ENCODE measurements around the gene IFT74. TPM values are rescaled to one million over a fixed set of nuclear protein-coding genes. Genes with fewer than 3 reads are reported as not detected.
A peak's percentile ranks its signal among the peaks of the same experiment; 100 is the strongest.

IFT74 gene
- total and polyA plus RNA-seq, 9 of the 15 experiments (the other 6 are each of a cell fraction or from before 2014, with no cell fraction given) = 6.1 to 13.2 (median 9.3) TPM

DNA sequence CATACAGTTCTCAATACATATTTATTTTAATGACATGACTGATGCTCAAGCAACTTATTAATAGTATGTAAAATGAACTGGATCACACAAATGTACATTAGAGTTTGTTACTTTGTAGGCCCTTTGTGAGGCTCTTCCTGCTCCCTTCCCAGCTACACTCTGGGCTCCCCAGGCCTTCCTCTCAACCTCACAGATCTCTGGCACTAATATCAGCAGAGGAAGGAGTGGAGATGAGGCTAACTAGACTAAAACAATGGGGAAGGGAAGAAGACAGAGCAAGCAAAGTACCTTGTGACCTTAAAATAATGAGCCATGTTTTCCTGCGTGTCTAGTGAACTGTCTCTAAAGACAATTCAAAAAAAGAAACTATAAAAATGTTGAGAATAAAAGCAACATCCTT is 122.5 kb downstream of the IFT74 start (continued):
- TF ChIP-seq, protein P1, sequence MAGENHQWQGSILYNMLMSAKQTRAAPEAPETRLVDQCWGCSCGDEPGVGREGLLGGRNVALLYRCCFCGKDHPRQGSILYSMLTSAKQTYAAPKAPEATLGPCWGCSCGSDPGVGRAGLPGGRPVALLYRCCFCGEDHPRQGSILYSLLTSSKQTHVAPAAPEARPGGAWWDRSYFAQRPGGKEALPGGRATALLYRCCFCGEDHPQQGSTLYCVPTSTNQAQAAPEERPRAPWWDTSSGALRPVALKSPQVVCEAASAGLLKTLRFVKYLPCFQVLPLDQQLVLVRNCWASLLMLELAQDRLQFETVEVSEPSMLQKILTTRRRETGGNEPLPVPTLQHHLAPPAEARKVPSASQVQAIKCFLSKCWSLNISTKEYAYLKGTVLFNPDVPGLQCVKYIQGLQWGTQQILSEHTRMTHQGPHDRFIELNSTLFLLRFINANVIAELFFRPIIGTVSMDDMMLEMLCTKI (IDR thresholded peaks at IDR 0.05; ENCODE audit: partially characterized antibody) = no peak
- TF ChIP-seq, protein P2, sequence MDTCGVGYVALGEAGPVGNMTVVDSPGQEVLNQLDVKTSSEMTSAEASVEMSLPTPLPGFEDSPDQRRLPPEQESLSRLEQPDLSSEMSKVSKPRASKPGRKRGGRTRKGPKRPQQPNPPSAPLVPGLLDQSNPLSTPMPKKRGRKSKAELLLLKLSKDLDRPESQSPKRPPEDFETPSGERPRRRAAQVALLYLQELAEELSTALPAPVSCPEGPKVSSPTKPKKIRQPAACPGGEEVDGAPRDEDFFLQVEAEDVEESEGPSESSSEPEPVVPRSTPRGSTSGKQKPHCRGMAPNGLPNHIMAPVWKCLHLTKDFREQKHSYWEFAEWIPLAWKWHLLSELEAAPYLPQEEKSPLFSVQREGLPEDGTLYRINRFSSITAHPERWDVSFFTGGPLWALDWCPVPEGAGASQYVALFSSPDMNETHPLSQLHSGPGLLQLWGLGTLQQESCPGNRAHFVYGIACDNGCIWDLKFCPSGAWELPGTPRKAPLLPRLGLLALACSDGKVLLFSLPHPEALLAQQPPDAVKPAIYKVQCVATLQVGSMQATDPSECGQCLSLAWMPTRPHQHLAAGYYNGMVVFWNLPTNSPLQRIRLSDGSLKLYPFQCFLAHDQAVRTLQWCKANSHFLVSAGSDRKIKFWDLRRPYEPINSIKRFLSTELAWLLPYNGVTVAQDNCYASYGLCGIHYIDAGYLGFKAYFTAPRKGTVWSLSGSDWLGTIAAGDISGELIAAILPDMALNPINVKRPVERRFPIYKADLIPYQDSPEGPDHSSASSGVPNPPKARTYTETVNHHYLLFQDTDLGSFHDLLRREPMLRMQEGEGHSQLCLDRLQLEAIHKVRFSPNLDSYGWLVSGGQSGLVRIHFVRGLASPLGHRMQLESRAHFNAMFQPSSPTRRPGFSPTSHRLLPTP (IDR thresholded peaks at IDR 0.05; ENCODE audit: borderline replicate concordance, extremely low read depth, insufficient read length) = no peak
- no peak for TF ChIP-seq ZNF146 (CRISPR knock-in tag; IDR thresholded peaks at IDR 0.05; ENCODE audit: unreplicated experiment)
- TF ChIP-seq FOS (IDR thresholded peaks at IDR 0.05; ENCODE audit: extremely low read depth, insufficient read length) = no peak
- no peak for TF ChIP-seq ZNF24 (IDR thresholded peaks at IDR 0.05)
- no peak for TF ChIP-seq PHF8 (IDR thresholded peaks at IDR 0.05; ENCODE audit: borderline replicate concordance, low read length)

DNA sequence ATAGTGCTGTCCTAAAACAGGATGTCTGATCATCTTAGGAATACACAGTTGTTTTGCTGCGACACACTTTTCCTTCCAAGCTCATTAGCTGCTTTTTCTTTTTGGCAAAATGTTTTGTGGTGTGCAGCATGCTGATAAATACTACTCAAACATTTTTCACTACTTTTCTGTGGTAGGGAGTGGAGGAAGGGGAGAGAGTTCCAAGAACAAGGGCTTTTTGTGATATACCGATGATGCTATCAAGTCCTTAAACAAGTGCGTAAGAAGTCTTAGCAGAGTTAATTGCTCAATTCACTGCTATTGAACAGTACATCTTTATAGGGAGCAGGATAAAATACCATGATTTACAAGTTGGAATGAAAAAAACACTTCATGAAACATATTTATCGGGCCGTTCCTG is 129.2 kb downstream of the IFT74 start:
- BruUV-seq (replicated peaks) = no TSS peak
- Histone ChIP-seq H3K79me2 (ENCODE audit: control insufficient read depth, insufficient read depth, low read length) (no peaks in the 10 kb centered on the region), H3K4me1 (replicated peaks in 1 of 2; ENCODE audit: control insufficient read depth in 2 of 2, insufficient read depth in 2 of 2, low read length in 2 of 2) (no peaks in the 10 kb centered on the region; a peak in 1 of 5 replicates), H3K9me3 (replicated peaks; ENCODE audit: control insufficient read depth, insufficient read depth, low read depth, low read length) (no peaks in the 10 kb centered on the region), H3K4me2 (ENCODE audit: insufficient read depth, low read length) (no peak overlapping the region), H2AFZ (ENCODE audit: low read depth, low read length) (no peak overlapping the region), H4K20me1 (replicated peaks; ENCODE audit: control insufficient read depth, insufficient read depth, low read length) (no peaks in the 10 kb centered on the region), H3K27ac (ENCODE audit: extremely low read depth, low read depth, low read length) (no peak overlapping the region), H3K4me3 (no peak overlapping the region), H3K9me1 (ENCODE audit: control insufficient read depth, insufficient read depth, low read length) (no peaks in the 10 kb centered on the region), H3K27me3 (ENCODE audit: control insufficient read depth in 2 of 2, insufficient read depth in 2 of 2, low read length in 2 of 2) (no peaks in the 10 kb centered on the region), H3K36me3 (ENCODE audit: control insufficient read depth, insufficient read depth, low read length) (no peaks in the 10 kb centered on the region), H3K9ac (ENCODE audit: insufficient read depth in 1 of 2, low read depth in 2 of 2, low read length in 2 of 2) (no peak overlapping the region)
- peak in 1 of 4 experiments; percentile 1 for DNase-seq (ENCODE audit: extremely low read depth in 1 of 4, low spot score in 3 of 4)
- no peak for ATAC-seq
- WGBS (ENCODE audit: insufficient coverage, low coverage, missing lambda C conversion rate) = 10% methylated on average over 2 of the region's 5 CpGs
- TF ChIP-seq TCF3 (CRISPR knock-in tag; IDR thresholded peaks at IDR 0.05) (peak; percentile 38; the same call in 1 of the 2 replicates), NFRKB (IDR thresholded peaks at IDR 0.05; ENCODE audit: low read depth) (no peak), SRSF3 (IDR thresholded peaks at IDR 0.05; ENCODE audit: insufficient read depth, low read length) (no peak), ARID1B (IDR thresholded peaks at IDR 0.05) (peak; percentile 26; the same call in 1 of the 2 replicates), ZNF212 (CRISPR knock-in tag; IDR thresholded peaks at IDR 0.05) (no peak)
- TF ChIP-seq, protein P3, sequence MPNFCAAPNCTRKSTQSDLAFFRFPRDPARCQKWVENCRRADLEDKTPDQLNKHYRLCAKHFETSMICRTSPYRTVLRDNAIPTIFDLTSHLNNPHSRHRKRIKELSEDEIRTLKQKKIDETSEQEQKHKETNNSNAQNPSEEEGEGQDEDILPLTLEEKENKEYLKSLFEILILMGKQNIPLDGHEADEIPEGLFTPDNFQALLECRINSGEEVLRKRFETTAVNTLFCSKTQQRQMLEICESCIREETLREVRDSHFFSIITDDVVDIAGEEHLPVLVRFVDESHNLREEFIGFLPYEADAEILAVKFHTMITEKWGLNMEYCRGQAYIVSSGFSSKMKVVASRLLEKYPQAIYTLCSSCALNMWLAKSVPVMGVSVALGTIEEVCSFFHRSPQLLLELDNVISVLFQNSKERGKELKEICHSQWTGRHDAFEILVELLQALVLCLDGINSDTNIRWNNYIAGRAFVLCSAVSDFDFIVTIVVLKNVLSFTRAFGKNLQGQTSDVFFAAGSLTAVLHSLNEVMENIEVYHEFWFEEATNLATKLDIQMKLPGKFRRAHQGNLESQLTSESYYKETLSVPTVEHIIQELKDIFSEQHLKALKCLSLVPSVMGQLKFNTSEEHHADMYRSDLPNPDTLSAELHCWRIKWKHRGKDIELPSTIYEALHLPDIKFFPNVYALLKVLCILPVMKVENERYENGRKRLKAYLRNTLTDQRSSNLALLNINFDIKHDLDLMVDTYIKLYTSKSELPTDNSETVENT (CRISPR knock-in tag; IDR thresholded peaks at IDR 0.05) = no peak
- FAIRE-seq = no peak
- in situ Hi-C loops (cut with MboI) = no loop called here
- intact Hi-C loops (cut with micrococcal nuclease) = no loop called here
- ChIA-PET CTCF (ENCODE audit: low intra/inter-chr PET ratio) (no interaction called here), POLR2A (no interaction called here)
